Activated CD4-positive, alpha-beta T cell treated with anti-CD3 and anti-CD28 coated beads, Interleukin-2, amount 50 U/mL, for 24 hours (primary cell): ENCODE results near the gene POU2F3.

Experiments used
- DNase-seq, 2 donors: peaks; one replicate each; pipeline ENCODE4 v3.0.0-alpha.2; 2020; ENCODE audit warnings: low read depth in 1 of 2, low spot score in 1 of 2

The POU2F3 gene

GRCh38 chr11:120226242-120226641 is 13.7 kb upstream of the POU2F3 start:
- DNase-seq, result no peak

GRCh38 chr11:120226714-120227113 is 13.2 kb upstream of the POU2F3 start:
- DNase-seq, result no peak

GRCh38 chr11:120227228-120227852 is 12.6 kb upstream of the POU2F3 start:
- no peak for DNase-seq

DNA sequence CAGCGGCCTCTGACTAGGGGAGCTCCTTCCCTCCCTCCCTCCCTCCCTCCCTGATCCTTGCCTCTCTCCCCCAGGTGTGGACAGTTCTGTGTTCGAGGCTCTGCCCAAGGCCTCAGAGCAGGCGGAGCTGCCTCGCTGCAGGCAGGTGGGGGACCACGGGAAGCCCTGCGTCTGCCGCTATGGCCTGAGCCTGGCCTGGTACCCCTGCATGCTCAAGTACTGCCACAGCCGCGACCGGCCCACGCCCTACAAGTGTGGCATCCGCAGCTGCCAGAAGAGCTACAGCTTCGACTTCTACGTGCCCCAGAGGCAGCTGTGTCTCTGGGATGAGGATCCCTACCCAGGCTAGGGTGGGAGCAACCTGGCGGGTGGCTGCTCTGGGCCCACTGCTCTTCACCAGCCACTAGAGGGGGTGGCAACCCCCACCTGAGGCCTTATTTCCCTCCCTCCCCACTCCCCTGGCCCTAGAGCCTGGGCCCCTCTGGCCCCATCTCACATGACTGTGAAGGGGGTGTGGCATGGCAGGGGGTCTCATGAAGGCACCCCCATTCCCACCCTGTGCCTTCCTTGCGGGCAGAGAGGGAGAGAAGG is 11.1 kb upstream of the POU2F3 start:
- DNase-seq, result no peak

GRCh38 chr11:120229451-120230424 is 10.2 kb upstream of the POU2F3 start:
- no peak for DNase-seq

- DNase-seq, result no peak
Measured at GRCh38 chr11:120230433-120231071, 9.4 kb upstream of the POU2F3 start.

DNA sequence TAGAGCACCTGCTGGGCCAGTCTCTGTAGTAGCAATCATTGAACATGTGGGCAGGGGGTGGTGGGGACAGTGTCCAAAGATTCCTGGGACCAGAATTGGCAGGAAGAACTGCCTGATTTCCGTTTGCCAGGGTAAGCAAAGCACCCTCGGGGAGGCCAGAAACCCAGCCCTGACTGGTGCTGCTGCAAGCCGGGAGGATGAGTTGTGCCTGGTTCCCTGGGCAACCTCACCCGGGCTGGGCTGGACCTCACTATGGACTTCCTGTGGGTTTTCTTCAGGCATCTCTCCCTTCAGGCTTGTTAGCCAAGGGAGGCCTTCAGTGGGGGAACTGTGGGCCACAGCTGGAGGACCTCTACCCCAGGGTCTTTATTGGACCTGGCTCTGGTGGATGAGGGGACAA is 8.0 kb upstream of the POU2F3 start:
- no peak for DNase-seq

- DNase-seq, result no peak
Measured at GRCh38 chr11:120233207-120233803, 6.6 kb upstream of the POU2F3 start.

DNA sequence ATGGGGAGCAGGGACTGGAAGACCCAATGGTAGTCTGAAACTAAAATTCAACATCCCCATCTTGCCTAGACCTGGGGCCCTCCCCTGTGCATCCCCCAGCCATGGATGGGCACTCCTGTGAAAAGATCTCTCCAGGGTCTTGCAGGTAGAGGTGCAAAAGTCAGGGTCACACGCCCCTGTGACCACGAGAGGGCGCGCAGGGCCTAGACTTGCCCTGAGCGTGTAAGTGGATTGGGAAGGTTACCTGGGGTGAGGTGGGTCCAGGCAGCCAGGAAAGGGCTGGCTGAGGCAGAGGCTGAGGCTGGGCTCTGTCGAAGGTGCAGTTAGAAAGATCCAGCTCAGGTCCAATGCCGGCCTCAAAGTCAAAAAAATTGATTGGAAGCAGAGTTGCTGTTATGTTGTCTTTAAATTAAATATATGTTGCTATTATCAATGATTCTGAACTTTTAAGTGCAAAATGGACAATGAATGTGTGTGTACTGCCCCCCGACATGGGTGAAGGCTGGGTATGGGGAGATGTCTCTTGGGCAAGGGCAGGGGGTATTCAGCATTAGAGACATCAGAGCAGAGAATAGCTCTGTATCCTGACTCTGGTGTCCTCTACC is 4.8 kb upstream of the POU2F3 start:
- peak; percentile 26 to 32 for DNase-seq

DNA sequence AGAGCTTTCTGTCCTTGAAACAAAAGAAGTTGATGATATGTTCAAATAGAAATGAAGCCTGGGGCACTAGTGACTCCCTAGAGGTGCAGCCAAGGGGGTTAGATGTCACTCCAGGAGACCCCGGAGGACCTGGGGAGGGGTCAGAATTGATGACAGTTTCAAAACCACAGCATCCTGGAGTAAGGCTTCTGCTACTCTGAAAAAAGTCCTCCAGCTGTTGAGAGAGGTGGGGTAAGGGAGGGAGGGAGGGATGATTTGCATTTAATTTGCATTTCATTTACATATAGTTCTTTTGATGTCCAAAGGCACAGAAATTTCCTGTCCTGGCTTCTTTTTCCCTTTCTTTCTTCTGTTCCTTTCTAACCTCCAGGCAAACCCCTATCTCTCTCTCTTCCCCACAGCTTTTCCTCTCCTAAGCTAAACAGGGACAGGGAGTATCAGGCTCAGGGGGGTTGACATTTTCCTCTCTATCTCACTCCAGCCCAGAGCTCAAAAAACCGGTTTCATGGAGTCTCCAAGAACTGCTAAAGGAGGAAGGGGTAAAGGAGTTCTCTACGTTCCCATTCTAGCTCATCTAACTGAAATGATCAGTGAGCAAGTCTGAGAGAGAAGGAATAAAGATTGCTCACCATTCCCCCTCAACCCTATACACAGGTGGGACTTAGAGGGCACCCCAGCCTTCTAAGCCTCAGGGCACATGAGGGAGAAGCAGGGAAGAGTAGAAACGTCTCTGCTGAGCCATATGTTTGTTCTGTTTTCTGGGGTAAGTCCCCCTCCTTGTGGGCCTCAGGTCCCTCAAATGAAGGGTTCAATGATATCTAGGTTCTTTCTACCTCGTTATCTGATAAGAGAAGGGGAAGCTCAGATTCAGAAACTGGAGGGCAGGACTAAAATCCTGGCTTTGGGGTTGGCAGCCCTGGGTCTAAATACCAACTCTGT is 3.5 kb upstream of the POU2F3 start:
- DNase-seq, result no peak

- DNase-seq, result no peak
Measured at GRCh38 chr11:120238968-120239620, 846 bp upstream of the POU2F3 start.

DNA sequence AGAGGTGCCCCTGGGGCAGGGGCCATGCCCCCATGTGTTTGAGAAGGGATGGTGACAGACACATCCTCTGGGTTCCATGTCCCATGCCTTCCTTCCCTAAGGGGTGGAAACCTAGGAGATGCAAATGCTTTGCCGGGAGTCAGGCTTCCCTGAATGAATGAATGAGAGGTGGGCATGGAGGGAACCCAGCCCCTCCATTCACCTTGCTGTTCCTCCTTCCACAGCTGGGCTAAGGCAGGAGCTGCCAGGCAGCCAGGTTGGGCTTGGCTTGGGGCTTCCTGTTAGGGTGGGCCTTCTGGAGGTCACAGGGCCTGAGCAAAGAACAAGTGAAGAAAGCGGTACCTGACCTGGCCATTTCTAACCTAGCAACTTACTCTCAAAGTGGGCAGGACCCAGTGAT is 926 bp downstream of the POU2F3 start:
- no peak for DNase-seq

DNA sequence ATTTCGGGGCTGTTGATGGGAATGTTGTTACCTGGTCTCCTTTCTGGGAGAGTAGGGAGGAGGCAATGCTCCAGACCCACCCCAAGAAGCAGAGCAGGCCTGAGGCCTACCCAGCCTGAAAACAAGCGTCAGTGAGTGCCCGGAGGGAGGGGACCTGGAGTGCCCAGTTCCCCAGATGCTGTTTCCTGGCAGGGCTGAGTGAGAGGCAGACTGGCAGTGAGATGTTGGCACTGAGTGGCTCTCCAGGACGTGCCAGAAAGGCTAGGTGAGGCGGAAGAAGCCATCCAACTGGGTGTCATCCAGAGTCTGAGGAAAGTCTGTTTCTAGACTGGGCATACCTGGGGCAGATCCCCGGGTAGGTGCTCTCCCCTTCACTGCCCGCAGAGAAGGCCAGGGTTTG is 1.3 kb downstream of the POU2F3 start:
- no peak for DNase-seq

DNA sequence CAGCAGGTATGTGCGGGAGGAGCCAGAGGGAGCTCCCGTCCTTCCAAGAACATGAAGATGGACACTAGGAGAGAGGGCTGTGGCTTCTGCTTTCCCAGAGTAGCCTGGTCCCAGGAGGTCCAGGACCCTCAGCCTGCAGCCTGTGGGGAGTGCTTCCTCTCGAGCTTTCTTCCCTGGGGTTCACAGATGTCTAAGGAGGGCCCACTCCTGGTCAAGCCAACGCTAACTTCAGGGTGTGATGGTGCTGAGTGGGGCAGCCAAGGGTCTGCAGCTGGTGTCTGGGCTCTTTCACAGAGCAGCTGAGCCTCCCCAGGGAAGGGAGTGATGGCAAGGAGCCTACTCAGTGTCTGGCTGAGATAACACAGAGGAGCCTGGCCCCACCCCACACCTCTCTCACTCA is 3.3 kb downstream of the POU2F3 start:
- DNase-seq, result no peak

DNA sequence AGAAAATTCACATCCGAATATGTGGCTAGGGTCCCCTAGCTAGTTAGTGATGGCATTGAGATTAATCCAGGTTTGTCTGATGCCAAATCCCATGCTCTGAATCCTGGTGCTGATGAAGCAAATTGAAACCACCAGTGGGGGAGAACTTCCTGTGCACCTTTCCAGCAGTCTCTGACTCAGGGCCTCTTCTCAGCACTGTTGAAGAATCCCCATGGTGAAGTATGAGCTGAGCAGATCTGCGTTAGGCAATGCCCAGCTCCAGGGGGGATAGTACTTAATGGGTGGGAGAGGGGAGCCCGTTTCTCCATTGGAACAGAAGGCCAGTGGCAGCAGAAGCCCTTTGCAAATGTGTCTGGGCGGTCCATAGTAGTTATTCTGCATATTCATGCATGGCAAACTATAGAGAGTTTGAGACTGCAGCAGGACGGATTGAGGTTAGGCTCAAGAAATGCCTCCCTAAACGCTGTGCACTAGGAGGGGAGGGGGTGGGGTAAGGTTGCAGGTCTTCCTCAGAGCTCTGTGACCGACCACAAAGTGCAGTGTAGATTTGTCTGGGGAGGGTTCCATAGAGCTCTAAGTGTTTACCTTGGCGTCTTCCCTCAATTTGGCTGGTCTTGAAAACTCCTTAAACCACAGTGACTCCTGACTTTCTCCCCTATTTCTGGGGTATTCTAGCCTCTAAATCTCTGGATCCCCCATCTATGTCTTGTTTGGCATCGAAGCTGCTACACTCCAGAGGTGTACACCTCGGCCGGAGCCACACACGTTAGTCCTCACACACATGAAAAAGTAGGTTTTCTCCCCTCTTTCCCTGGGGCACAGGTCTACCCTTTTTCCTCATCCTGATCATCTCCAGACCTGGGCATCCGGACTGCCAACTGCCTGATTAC is 4.8 kb downstream of the POU2F3 start:
- no peak for DNase-seq

DNA sequence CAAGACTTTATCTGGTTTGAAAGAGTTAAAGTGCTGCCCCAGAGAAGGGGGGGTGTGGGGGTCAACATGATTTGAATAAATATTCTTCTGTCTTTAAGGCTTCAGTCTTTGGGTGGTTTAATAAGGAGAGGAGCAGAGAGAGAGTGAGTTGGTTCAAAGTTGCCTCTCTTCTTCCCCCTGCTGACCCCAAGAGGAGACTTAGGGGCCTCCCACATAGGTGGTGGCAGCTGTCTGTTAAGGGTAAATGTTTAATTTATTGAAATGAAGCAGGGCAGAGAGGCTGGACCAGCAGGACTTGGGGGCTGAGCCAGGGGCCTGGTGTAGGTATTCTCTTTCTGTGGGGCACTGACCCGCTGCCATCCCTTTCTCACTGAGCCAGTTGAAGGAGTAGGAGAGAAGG is 5.5 kb downstream of the POU2F3 start:
- no peak for DNase-seq

GRCh38 chr11:120248551-120249278 is 8.8 kb downstream of the POU2F3 start:
- no peak for DNase-seq
